Cardiac fibroblast (primary cell): Measurements from ENCODE around the gene TTR.

Source experiments
- DNase-seq, 2 donors: peaks; one replicate each; pipeline versions ENCODE4 v3.0.0 to v3.0.0-alpha.2; 2010; ENCODE audit warnings: low read depth in 2 of 2
- H3K4me3 ChIP-seq, 2 donors: replicated peaks in 1 of 2; 1 replicate in 1 of 2; 2 replicates in 1 of 2; pipeline ENCODE4 v1.5.1; 2011; ENCODE audit warnings: low read depth in 2 of 2, low read length in 2 of 2, mild to moderate bottlenecking in 2 of 2, moderate library complexity in 1 of 2
- TF ChIP-seq, protein P1 (sequence below): IDR thresholded peaks from one replicate; pipeline ENCODE4 v1.5.1; 2011; ENCODE audit warnings: low read depth, mild to moderate bottlenecking, low read length, inconsistent platforms

TTR gene

DNA sequence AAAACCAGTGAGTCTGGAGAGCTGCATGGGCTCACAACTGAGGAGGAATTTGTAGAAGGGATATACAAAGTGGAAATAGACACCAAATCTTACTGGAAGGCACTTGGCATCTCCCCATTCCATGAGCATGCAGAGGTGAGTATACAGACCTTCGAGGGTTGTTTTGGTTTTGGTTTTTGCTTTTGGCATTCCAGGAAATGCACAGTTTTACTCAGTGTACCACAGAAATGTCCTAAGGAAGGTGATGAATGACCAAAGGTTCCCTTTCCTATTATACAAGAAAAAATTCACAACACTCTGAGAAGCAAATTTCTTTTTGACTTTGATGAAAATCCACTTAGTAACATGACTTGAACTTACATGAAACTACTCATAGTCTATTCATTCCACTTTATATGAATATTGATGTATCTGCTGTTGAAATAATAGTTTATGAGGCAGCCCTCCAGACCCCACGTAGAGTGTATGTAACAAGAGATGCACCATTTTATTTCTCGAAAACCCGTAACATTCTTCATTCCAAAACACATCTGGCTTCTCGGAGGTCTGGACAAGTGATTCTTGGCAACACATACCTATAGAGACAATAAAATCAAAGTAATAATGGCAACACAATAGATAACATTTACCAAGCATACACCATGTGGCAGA lies 3.6 kb downstream of the TTR start:
- no peak for DNase-seq
- H3K4me3 ChIP-seq: no peak overlapping the region
- TF ChIP-seq, protein P1, sequence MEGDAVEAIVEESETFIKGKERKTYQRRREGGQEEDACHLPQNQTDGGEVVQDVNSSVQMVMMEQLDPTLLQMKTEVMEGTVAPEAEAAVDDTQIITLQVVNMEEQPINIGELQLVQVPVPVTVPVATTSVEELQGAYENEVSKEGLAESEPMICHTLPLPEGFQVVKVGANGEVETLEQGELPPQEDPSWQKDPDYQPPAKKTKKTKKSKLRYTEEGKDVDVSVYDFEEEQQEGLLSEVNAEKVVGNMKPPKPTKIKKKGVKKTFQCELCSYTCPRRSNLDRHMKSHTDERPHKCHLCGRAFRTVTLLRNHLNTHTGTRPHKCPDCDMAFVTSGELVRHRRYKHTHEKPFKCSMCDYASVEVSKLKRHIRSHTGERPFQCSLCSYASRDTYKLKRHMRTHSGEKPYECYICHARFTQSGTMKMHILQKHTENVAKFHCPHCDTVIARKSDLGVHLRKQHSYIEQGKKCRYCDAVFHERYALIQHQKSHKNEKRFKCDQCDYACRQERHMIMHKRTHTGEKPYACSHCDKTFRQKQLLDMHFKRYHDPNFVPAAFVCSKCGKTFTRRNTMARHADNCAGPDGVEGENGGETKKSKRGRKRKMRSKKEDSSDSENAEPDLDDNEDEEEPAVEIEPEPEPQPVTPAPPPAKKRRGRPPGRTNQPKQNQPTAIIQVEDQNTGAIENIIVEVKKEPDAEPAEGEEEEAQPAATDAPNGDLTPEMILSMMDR: no peak

DNA sequence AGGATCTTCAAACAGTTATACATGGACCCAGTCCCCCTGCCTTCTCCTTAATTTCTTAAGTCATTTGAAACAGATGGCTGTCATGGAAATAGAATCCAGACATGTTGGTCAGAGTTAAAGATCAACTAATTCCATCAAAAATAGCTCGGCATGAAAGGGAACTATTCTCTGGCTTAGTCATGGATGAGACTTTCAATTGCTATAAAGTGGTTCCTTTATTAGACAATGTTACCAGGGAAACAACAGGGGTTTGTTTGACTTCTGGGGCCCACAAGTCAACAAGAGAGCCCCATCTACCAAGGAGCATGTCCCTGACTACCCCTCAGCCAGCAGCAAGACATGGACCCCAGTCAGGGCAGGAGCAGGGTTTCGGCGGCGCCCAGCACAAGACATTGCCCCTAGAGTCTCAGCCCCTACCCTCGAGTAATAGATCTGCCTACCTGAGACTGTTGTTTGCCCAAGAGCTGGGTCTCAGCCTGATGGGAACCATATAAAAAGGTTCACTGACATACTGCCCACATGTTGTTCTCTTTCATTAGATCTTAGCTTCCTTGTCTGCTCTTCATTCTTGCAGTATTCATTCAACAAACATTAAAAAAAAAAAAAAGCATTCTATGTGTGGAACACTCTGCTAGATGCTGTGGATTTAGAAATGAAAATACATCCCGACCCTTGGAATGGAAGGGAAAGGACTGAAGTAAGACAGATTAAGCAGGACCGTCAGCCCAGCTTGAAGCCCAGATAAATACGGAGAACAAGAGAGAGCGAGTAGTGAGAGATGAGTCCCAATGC lies 4.6 kb downstream of the TTR start:
- TF ChIP-seq, protein P1: no peak
- DNase-seq: no peak

GRCh38 chr18:31598021-31598805 lies 6.5 kb downstream of the TTR start:
- TF ChIP-seq, protein P1: no peak
- DNase-seq: no peak
- no peak overlapping the region for H3K4me3 ChIP-seq

More for the DNA sequence above, 4.6 kb downstream of the TTR start:
- no peak overlapping the region for H3K4me3 ChIP-seq

DNA sequence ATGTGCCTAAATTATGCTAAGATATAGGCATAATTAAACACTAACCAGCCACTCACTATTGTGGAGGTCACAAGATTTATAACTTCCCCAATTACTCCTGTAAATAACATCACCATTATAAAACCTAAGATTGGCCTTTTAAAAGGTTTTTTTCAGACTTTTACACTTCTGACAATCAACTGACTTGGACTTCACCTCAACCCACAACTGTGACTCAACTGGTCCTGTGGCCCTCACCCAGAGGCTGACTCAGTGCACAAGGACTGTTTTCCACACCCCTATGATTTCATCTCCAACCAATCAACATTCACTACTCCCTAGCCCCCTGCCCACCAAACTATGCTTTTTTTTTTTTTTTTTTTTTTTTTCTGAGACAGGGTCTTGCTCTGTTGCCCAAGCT lies 11.6 kb downstream of the TTR start:
- TF ChIP-seq, protein P1: no peak
- H3K4me3 ChIP-seq: no peak overlapping the region
- peak in 1 of 2 donors; percentile 7 for DNase-seq

DNA sequence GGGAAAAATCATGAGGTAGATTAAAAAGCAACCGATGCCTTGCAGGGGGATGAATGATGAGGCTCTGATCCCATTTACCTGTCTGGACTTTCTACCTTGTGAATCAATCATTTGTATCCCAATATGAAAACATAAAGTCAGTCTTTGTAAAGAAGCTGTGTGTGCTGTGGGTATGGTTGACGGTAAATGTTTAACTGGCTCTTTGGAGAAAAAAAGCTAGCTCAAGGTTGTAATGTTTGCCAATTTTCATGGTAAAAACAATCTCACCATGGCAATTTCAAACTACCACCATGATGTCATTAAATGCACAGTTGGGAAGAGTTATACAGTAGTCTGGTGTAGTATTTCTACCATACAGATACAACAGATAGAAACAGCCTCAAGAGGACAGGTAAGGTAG lies 14.6 kb downstream of the TTR start:
- DNase-seq: no peak
- TF ChIP-seq, protein P1: no peak
- H3K4me3 ChIP-seq: no peak overlapping the region

- no peak overlapping the region for H3K4me3 ChIP-seq
- TF ChIP-seq, protein P1: no peak
- no peak for DNase-seq
Measured at GRCh38 chr18:31607384-31607783, 15.7 kb downstream of the TTR start.
